Panc1 (cell line): ENCODE results near the gene TMEM109.

Experiments
- POLR2AphosphoS5 ChIP-seq: IDR thresholded peaks from 2 replicates; pipeline ENCODE4 v1.6.1; 2012; ENCODE audit warnings: mild to moderate bottlenecking, low read depth, low read length, moderate library complexity
- SIN3A ChIP-seq: IDR thresholded peaks from 2 replicates; pipeline ENCODE4 v1.6.1; 2012; ENCODE audit warnings: low read depth, mild to moderate bottlenecking, low read length, moderate library complexity, borderline replicate concordance; ENCODE audit not compliant: insufficient read depth
- TCF7L2 ChIP-seq: IDR thresholded peaks from 2 replicates; pipeline ENCODE4 v1.6.1; 2011; ENCODE audit warnings: mild to moderate bottlenecking, low read depth, low read length, inconsistent platforms
- TF ChIP-seq, protein P1 (sequence below): fragments of 450-650 bp; IDR thresholded peaks from 2 replicates; pipeline ENCODE4 v1.5.1; 2017; ENCODE audit warnings: mild to moderate bottlenecking

DNA sequence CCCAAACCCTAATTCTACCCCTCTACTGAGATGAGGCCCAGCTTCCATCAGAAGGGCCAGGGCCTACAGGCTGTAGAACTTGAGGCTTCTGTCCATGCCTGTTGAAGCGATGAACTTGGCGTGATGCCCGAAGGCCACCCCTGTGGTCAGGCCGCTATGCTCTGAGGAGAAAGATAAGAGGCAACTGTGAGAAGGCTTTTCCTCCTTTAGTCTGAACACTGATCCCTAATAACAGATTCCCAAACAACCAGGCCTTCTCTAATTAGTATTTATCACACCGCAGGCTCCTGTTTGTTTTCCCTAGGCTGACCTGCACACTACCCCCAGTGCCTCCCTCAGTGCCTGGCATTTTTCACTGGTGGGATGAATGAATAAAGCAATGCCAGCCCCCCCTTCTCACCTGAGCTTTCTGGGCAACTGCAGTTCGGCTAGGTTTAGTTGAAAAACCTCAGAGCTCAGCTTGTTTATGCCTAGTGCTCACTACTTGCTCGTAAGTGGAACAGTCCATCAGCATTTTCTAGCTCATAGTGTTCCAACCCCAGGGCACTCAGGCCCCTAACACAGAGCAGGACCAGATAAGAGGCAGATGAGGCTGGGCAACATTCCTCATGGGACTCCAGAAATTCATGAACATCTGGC is 22.7 kb upstream of the TMEM109 start:
- TF ChIP-seq, protein P1, sequence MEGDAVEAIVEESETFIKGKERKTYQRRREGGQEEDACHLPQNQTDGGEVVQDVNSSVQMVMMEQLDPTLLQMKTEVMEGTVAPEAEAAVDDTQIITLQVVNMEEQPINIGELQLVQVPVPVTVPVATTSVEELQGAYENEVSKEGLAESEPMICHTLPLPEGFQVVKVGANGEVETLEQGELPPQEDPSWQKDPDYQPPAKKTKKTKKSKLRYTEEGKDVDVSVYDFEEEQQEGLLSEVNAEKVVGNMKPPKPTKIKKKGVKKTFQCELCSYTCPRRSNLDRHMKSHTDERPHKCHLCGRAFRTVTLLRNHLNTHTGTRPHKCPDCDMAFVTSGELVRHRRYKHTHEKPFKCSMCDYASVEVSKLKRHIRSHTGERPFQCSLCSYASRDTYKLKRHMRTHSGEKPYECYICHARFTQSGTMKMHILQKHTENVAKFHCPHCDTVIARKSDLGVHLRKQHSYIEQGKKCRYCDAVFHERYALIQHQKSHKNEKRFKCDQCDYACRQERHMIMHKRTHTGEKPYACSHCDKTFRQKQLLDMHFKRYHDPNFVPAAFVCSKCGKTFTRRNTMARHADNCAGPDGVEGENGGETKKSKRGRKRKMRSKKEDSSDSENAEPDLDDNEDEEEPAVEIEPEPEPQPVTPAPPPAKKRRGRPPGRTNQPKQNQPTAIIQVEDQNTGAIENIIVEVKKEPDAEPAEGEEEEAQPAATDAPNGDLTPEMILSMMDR, result no peak
- TF ChIP-seq POLR2AphosphoS5 (no peak), TCF7L2 (no peak), SIN3A (no peak)
